ENCODE measurements around the gene RALGDS.

- no peak for TF ChIP-seq CTCF (IDR thresholded peaks at IDR 0.05)
- no peak for TF ChIP-seq POLR2A (IDR thresholded peaks at IDR 0.05)
Measured at GRCh38 chr9:133086894-133087293, 34.1 kb downstream of the RALGDS start.
